Chondrocyte (in vitro differentiated cells): ENCODE measurements around the gene TGFBR3. TPM values are rescaled to one million over a fixed set of nuclear protein-coding genes. Genes with fewer than 3 reads are reported as not detected.

Experiments used
- DNase-seq: peaks from one replicate; pipeline ENCODE4 v3.0.0; 2021; ENCODE audit warnings: mixed read lengths, low spot score
- H3K27ac Mint-ChIP-seq: one replicate; pipeline ENCODE4 v1.8.0; 2021; ENCODE audit warnings: mild to moderate bottlenecking, moderate library complexity, mixed read lengths; ENCODE audit not compliant: unreplicated experiment
- H3K27me3 Mint-ChIP-seq: 2 replicates; pipeline ENCODE4 v1.8.0; 2021; ENCODE audit warnings: low read depth, mixed read lengths
- H3K36me3 Mint-ChIP-seq: 2 replicates; pipeline ENCODE4 v1.8.0; 2021; ENCODE audit warnings: low read depth, mixed read lengths
- H3K4me1 Mint-ChIP-seq: 2 replicates; pipeline ENCODE4 v1.8.0; 2021; ENCODE audit warnings: low read depth, mild to moderate bottlenecking, mixed read lengths
- H3K4me3 Mint-ChIP-seq: one replicate; pipeline ENCODE4 v1.8.0; 2021; ENCODE audit warnings: mild to moderate bottlenecking, moderate library complexity, mixed read lengths; ENCODE audit not compliant: unreplicated experiment
- H3K9me3 Mint-ChIP-seq: 2 replicates; pipeline ENCODE4 v1.8.0; 2021; ENCODE audit warnings: low read depth, mixed read lengths
- total RNA-seq: library from RNA; stranded (reverse); gene quantifications from 3 replicates; pipeline ENCODE4 v1.2.1, GENCODE V29; 2021
- TF ChIP-seq, protein P1 (sequence below): fragments of 200-600 bp; sonication (generic); IDR thresholded peaks from 2 replicates; pipeline ENCODE4 v1.5.0; 2021; ENCODE audit warnings: antibody characterized with exemption, mild to moderate bottlenecking, moderate library complexity

Gene TGFBR3
- total RNA-seq, 1 donor from 2014 or later: 1.4 TPM

DNA sequence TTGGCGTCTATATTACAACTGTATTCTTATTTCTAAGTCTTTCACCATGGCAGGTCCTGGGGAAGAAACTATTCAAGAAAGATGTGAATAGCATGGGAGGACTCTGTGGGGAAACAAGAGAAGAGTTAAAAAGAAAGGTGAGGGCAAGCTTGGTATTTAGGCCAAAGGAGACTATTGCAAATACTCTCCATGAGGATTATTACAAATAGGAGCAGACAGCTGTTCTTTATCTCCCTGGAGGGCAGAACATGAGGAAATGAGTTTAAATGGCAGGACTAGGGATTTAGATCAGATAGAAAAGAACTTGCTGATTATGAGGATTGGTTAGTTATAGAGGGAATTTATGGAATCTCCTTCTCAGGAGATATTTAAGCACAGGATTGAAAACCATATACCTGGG lies 198.5 kb downstream of the TGFBR3 start:
- no peaks in the 10 kb centered on the region for H3K27me3 Mint-ChIP-seq
- TF ChIP-seq, protein P1, sequence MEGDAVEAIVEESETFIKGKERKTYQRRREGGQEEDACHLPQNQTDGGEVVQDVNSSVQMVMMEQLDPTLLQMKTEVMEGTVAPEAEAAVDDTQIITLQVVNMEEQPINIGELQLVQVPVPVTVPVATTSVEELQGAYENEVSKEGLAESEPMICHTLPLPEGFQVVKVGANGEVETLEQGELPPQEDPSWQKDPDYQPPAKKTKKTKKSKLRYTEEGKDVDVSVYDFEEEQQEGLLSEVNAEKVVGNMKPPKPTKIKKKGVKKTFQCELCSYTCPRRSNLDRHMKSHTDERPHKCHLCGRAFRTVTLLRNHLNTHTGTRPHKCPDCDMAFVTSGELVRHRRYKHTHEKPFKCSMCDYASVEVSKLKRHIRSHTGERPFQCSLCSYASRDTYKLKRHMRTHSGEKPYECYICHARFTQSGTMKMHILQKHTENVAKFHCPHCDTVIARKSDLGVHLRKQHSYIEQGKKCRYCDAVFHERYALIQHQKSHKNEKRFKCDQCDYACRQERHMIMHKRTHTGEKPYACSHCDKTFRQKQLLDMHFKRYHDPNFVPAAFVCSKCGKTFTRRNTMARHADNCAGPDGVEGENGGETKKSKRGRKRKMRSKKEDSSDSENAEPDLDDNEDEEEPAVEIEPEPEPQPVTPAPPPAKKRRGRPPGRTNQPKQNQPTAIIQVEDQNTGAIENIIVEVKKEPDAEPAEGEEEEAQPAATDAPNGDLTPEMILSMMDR: no peak
- H3K4me1 Mint-ChIP-seq: no peaks in the 10 kb centered on the region
- no peak overlapping the region for H3K27ac Mint-ChIP-seq
- no peak overlapping the region for H3K4me3 Mint-ChIP-seq
- H3K9me3 Mint-ChIP-seq: no peaks in the 10 kb centered on the region
- DNase-seq: no peak
- H3K36me3 Mint-ChIP-seq: no peaks in the 10 kb centered on the region

DNA sequence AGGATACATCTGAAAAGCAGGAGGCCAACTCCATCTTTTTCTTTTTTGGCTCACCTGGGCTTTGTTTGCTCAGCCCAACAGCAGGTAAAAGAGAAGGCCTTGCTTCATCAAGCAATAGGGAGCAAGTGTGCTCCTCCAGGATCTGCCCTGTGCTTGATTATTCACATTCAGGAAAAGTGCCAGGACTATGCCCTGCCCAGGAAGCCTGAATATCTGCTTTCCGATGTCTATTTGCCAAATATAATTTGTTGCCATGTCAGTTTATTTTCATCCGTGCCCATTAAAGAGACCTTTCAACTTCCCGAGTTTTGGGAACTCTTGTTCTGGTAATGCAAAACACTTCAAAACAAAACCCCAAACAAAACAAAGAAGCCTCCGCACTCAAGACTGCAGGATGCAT lies 200.0 kb downstream of the TGFBR3 start:
- no peak overlapping the region for H3K27ac Mint-ChIP-seq
- H3K4me1 Mint-ChIP-seq: no peaks in the 10 kb centered on the region
- no peak overlapping the region for H3K4me3 Mint-ChIP-seq
- no peaks in the 10 kb centered on the region for H3K9me3 Mint-ChIP-seq
- H3K27me3 Mint-ChIP-seq: no peaks in the 10 kb centered on the region
- H3K36me3 Mint-ChIP-seq: no peaks in the 10 kb centered on the region
- TF ChIP-seq, protein P1: no peak
- DNase-seq: no peak

- DNase-seq: no peak
- no peak overlapping the region for H3K4me3 Mint-ChIP-seq
- TF ChIP-seq, protein P1: no peak
- H3K27me3 Mint-ChIP-seq: no peaks in the 10 kb centered on the region
- H3K9me3 Mint-ChIP-seq: no peaks in the 10 kb centered on the region
- no peaks in the 10 kb centered on the region for H3K4me1 Mint-ChIP-seq
- H3K36me3 Mint-ChIP-seq: no peaks in the 10 kb centered on the region
- H3K27ac Mint-ChIP-seq: no peak overlapping the region
Observed at GRCh38 chr1:91684481-91685196, 201.3 kb downstream of the TGFBR3 start.

GRCh38 chr1:91683598-91683951 lies 202.4 kb downstream of the TGFBR3 start:
- no peaks in the 10 kb centered on the region for H3K4me1 Mint-ChIP-seq
- no peak overlapping the region for H3K4me3 Mint-ChIP-seq
- DNase-seq: no peak
- no peaks in the 10 kb centered on the region for H3K27me3 Mint-ChIP-seq
- no peak overlapping the region for H3K27ac Mint-ChIP-seq
- TF ChIP-seq, protein P1: no peak
- no peaks in the 10 kb centered on the region for H3K9me3 Mint-ChIP-seq
- no peaks in the 10 kb centered on the region for H3K36me3 Mint-ChIP-seq

GRCh38 chr1:91682882-91683597 lies 202.9 kb downstream of the TGFBR3 start:
- DNase-seq: no peak
- H3K4me3 Mint-ChIP-seq: no peak overlapping the region
- H3K9me3 Mint-ChIP-seq: peaks cover under 1% of the 10 kb centered on the region
- no peak overlapping the region for H3K27ac Mint-ChIP-seq
- TF ChIP-seq, protein P1: no peak
- no peaks in the 10 kb centered on the region for H3K27me3 Mint-ChIP-seq
- H3K4me1 Mint-ChIP-seq: no peaks in the 10 kb centered on the region
- H3K36me3 Mint-ChIP-seq: no peaks in the 10 kb centered on the region
